ENCODE measurements around the gene LRRFIP2.
"Not testable (repeated sequence)": the region's sequence is repeated elsewhere in the genome, so short reads cannot be mapped to it uniquely, and the experiment has no call there.

LRRFIP2 gene

DNA sequence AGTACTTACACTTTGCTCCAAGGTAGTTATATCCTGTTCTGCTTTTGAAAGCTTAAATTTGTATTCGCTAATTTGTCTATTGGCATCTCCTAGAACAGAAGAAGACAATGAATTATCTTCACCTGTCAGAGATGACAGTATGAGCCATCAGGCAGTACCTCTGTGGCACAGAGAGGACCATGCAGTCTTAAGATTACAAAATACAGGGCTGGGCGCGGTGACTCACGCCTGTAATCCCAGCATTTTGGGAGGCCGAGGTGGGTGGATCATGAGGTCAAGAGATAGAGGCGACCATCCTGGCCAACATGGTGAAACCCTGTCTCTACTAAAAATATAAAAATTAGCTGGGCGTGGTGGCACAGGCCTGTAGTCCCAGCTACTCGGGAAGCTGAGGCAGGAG is 119.3 kb downstream of the LRRFIP2 start:
- not testable (repeated sequence) for DNase-seq

DNA sequence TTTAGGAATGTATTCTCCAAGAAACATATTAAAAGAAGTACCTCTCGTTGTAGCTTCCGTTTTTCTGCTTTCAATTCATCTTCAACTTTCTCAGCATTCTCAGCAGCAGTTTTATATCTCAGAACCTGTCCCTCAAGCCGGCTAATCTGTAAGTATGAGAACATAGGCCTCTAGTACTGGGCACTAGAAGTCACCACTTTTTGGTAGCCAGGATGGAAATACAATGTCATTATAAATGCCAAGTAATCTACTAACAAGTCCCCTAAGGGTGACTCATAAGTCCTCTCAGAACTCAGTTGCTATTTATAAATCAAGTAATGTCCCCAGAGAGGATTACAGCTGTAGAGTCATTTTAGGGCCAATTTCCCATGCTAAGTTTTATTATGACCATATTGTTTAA is 120.0 kb downstream of the LRRFIP2 start:
- DNase-seq, result no peak

DNA sequence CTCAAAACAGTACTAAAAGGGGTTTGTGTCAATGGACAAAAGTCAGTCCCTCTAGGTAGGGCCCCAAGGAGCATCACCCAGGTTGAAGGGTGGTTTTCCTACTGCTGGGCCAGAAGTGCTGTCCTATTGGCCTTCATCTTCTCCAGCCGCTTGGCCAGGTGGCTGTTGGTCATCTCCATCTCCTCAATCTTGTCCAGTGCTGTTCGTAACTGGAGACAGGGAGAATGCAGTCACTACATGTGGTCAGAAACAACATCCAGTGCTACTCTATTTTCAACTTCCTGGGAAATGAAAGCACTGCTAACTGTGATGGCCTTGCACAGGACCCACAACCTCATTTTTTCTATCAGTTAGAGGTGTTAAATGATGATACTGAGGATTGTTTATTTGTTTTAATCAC is 120.6 kb downstream of the LRRFIP2 start:
- DNase-seq, result no peak

DNA sequence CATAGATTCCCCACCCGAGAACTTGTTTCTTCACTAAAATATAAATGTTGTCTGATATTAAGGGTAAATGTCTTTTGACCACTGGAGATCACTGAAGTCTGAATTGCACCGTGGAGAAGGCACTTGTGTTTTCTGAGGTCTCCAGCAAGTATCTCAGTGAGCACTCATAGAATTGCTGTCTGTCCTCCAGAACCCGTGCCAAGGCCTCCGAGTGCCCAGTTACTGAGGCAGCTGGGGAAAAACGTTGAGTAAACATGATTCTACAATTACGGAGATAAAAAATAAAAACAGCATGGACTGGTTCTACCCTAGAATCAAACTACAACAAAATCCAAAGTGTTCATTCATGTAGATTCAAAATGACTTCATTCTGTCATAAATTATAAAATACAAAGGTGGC is 121.0 kb downstream of the LRRFIP2 start:
- no peak for DNase-seq

DNA sequence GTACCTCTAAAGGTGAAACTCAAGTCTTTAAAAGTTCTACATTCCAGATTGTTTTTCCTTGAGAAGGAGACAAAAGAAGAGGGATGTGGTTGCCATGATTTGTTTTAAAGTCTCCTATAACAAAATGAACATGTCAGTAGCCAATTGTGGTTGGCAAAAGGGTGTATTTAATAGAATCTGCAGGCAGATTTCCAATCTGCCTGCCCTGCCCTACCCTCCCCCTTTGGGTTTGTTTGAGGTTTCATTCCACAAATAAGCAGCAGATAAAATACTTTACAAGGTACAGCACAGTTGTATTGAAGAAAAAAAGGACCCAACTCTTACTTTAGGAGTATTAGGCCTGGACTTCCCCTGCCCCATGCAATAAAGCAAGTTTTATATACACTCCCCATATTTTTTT is 121.5 kb downstream of the LRRFIP2 start:
- no peak for DNase-seq

DNA sequence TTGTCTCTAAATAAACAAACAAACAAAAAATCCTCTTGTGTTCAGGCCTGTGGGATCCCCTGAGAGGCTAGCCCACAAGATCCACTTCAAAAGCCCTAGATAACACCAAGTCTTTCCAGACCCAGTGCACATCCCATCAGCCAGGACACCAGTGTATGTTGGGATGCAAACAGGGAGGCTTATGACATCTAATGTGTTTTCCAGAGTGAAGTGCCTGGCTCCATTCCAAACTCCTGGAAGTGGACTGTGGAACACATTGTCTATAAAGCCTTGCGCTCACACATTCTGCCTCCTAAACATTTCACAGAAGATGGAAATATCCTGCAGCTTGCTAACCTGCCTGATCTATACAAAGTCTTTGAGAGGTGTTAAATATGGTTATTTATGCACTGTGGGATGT is 124.1 kb downstream of the LRRFIP2 start:
- DNase-seq, result no peak

DNA sequence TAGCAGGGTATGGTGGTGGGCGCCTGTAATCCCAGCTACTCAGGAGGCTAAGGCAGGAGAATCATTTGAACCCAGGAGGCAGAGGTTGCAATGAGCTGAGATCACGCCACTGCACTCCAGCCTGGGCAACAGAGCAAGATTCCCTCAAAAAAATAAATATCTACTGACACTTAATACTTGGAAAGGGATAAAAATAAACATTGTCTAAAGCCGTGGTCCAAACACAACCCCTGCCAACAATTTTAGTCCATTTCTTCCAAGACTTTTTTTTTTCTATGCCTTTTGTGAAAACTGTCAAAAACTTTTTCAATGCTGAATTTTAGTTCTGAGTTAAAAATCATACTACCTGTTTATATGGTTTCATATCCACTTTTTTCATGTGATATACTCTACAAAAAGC is 131.7 kb downstream of the LRRFIP2 start:
- DNase-seq, result not testable (repeated sequence)

DNA sequence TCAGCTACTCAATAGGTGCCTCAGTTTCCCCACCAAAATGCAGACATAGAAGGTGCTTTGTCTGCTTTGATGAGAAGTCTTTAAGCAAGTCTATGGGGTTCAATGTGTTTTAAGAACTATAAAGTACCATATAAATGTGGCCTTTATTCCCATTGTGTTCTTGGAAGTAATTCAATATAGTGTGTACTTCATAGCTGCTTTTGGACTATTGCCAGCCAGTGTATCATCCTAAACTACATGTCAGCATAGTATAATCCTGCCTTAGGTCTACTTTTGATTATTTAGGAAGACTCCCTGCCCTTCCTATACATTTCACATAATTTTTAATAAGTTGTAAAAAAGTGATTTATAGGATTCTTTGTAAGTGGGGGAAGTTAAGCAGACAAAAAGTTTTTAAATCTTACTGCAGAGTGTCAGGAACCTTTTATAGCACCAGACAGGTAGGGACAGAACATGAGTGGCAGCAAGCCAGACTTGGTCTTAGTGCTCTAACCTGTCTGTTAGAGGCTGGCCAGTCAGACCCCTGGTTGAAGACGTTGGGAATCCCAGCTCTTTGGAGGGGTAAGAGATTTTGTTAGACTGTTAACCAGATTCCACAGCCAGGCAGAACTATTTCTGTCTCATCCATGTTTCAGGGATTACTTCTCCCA is 132.7 kb downstream of the LRRFIP2 start:
- no peak for DNase-seq

DNA sequence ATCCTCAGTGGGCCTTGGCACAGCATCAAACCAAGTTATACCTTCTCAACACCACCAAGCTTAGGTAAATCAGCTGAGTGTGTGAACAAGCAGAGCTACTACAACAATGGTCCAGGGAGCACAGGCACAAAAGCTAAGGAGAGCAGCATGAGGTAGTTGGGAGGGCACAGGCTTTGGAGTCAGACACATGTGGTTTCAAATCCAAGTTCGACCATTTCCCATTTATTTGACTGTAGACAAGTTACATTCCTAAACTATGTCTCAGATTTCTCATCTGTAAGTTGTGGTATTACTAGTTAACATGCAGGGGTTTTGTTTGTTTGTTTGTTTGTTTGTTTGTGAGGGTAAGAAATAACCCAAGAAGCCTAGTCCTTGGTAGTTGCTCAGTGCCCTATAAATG is 134.2 kb downstream of the LRRFIP2 start:
- DNase-seq, result no peak

DNA sequence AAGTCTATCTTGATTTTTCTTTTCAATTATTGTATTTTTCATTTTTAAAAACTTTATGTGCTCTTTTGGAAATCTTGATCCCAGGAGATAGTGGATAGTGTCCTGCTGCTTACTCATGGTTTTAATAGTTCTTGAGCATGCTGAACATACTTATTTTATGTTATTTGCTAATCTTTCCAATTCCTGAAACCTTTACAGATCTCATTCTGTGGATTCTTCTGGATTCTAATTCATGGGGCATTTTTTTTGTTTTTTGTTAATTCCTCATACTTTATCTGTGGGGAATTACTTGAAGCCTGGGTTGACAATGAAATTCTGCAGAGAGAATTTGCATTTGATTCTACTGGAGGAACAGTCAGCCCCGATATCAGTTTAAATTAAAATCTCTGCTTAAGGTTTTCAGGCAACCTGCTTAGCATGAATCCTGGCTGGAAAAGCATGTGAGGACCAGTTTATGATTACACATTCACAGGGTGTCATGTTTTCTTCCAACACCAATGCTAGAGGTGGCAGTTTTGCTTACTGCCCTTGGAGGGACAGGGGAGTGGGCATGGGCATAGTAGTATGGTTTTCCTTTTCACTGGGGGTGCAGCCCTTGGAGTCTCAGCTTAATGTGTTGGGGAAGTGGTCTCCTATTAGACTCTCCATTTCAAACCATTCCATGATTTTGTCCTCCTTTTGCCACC is 135.1 kb downstream of the LRRFIP2 start:
- DNase-seq, result no peak

DNA sequence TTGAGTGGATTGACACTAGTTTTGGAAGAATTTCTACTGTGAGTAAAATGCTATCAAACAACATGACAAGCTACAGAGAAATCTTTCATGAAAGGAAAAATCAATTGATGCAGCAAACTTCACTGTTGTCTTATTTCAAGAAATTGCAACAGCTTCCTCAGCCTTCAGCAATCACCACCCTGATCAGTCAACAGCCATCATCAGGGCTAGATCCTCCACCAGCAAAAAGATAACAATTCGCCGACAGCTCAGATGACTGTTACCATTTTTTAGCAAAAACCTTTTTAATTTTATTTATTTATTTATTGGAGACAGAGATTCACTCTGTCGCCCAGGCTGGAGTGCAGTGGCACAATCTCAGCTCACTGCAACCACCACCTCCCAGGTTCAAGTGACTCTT is 137.0 kb downstream of the LRRFIP2 start:
- no peak for DNase-seq

DNA sequence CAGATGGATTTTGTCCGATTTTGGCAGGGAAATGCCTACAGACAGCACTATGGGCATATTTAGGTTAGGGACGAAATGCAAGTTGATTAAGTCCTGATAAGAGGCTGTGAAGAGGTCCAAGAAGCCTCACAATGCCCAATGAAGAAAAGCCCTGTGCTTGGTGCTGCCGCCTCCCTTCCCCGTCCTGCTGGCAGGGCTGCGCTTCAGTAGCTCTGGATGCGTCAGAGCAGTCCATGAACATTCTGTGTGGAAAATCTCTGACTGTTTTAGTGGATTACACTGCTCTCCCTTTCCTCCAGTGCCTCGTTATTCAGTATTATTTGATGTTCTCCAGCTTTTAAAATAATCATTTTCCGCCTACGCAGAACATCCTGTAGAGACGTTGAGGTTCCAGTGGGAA is 141.4 kb downstream of the LRRFIP2 start:
- DNase-seq, result no peak

DNA sequence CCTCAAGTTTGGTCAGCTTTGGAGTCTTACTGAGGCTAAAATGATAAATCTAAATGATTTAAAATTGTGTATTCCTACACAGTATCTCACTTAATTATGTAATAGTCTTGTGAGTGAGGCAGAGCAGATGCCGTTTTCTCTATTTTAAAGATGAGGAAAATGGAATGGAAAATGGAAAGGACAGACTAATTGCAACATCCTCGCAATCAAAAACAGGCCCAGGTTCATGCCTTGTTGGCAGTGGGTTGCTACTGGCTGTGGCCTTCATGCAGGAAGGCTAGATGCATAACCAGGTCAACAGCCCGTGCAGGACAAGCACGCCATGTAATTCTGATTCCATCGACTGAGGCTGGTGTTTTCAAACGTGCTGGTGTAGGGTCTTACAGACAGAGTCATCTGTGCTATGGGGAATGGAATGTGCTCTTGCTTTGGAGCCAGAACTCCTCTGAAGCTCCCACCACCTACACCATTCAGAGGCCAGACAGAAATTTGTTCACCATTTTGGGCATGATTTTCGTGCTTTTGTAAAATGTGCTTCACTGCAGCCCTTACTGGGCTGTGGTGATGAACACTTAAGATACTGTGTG is 143.2 kb downstream of the LRRFIP2 start:
- DNase-seq, result no peak

DNA sequence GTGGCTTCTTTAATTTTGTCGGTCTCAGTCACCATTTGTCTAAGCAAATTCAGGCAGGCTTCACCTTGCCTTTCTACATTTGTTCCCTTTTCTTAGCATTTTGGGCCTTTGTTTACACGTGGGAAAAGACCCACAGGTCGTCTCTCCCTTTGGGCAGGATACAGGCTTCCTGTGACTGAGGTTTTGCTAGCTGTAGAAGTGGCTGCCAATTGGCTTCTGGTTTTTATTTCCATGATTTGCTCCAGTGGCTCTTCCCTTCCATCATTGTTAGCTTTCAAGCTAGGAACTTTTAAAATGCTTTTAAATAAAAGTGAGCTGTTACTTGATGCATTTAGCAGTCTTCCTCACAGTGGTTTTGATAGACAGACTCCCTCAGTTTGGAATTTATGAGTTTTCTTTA is 143.8 kb downstream of the LRRFIP2 start:
- DNase-seq, result no peak

DNA sequence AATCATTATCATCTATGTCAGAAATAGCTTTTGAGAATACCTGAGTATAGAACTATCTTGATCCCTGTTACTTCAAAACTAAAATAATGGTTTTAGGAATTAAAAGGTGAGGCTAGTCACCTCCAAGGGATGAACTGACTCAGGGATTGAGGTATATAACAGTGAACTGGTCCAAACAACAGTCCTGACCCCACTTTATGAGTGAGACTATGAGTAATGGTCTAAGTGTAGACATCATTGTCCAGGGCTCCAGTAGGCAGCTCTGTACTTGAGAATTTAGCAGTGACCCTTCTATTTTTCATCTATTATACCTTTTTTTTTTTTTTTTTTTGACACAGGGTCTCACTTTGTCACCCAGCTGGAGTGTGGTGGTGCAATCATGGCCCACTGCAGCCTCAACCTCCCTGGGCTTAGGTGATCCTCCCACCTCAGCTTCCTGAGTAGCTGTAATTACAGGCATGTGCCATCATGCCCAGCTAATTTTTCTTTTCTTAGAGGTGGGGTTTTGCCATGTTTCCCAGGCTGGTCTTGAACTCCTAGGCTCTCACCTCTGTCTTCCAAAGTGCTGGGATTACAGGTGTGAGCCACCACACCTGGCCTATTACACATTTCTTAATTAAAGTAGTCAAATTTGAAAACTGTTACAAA is 144.7 kb downstream of the LRRFIP2 start:
- DNase-seq, result no peak

DNA sequence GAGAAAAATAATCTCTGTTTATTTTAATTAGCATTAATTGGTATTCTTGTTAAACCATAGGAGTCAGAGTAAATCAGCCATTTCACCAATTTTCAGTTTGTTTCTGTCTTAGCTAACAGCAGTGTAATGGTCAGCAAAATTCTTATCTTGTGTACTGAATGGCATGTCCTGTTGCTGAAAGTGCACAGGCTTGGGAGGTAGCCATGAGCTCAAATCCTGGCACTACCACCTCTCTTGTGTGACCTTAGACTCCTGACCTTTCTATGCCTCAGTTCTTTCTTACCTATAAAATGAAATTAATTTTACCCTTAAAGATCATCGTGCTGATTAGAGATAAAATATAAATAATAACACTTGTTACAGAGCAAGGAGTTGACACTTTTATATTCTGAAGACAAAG is 145.3 kb downstream of the LRRFIP2 start:
- no peak for DNase-seq

DNA sequence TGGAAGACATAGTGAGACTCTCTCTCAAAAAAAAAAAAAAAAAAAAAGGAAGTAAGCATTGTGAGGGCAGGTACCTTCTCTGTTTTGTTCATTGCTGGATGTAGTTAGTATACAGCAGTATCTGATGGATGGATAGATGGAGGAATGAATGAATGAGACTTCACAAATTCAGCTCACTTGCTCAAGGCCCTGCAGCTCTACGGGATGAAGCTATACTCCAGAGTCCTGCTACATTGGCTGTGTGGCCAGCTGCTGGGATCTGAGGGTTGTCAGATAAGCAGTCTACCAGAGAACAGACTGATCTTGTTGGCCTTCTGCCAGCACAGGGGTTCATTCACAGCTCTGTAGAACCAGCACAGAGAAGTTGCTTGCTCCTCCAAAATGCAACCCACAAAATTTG is 146.1 kb downstream of the LRRFIP2 start:
- DNase-seq, result no peak

DNA sequence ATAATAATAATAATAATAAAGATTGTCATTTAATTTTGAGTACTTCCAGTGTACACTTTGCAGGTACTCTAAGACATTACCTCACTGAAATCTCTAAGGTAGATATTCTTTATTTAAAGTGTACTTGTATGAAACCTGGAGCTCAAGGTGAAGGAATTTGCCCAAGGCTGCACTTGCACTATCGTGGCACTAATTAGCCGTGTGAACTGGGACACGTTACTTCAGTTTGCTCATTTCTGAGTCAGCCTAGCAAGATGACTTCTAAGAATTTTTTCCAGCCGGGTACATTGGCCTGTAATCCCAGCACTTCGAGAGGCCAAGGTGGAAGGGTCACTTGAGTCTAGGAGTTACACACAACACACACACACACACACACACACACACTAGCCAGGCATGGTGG is 147.5 kb downstream of the LRRFIP2 start:
- DNase-seq, result no peak

DNA sequence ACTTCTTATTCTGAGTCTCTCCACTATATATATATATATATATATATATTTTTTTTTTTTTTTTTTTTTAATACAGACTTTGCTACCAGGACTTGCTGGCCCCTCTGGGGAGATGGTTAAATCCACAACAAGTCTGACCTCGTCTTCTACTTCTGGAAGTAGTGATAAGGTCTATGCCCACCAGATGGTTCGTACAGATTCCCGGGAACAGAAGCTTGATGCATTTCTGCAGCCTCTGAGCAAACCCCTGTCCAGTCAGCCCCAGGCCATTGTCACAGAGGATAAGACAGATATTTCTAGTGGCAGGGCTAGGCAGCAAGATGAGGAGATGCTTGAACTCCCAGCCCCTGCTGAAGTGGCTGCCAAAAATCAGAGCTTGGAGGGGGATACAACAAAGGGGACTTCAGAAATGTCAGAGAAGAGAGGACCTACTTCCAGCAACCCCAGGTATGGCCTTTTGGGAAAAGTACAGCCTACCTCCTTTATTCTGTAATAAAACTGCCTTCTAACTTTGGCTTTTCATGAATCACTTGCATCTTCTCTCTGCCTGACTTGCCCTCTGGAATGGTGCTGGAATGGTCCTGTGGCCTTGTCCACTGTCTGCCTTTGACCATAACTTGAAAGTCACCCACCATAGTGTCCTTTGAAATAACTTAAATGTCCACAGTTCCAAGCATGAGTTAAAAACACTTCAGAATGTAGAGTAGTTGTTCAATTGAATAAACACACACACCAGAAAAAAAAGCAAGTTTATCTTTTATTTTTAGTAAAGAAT is 148.6 kb downstream of the LRRFIP2 start:
- no peak for DNase-seq

DNA sequence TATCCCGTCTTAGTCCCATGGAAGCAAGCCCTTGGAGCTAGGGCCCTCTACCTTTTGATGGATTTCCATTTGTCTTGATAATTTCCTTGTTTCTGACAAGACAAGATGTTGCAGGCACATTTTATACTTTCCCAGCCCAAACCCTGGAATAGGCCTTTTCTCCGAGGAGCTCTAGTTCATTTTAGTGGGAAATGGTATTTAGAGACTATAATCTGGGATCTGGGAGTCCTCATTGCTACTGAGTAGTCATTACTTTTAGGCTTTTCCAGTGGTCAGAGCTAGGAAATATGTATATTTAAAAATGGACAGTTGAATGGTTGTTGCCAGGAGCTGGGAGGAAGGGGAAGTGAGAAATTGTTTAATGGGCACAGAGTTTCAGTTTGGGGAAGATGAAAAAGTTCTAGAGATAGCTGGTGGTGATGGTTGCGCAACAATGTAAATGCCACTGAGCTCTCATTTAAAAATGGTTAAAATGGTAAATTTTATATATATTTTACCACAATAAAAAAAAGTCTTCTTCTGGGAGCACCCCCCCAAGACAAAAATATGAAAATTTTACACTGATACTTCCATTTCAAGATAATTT is 149.5 kb downstream of the LRRFIP2 start:
- no peak for DNase-seq

DNA sequence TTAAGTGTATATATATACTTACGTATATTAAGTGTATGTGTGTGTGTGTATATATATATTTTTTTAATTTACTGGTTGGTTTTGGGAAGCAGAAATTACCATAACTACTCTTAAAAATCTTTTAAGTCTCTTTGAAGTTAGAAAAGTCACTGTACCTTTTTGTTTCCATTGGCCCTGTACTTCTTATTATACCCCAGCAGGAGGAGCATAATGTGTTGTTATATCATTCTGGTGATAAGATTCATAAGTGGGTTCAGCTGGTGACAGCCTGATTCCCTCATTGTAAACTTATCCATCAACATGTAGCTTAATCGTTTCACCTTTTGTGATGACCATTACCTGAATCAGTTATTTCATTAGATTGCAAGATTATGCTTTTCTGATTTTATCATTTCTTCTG is 150.3 kb downstream of the LRRFIP2 start:
- DNase-seq, result no peak

DNA sequence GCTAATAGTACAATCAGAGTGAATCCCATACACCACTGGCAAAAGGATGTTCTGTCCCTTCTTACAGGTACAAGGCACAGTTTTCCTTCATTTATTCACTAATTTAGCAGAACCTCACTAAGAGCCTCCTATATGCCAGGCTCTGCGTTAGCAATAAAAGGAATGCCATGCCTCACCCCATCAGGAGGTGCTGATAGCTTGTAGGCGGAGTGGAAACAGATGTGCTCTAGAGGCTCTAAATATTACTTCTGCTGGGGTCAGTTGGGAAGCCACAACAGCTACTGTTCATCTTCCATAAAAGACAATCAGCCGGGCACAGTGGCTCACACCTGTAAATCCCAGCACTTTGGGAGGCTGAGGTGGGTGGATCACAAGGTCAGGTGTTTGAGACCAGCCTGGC is 156.7 kb downstream of the LRRFIP2 start:
- DNase-seq, result no peak

DNA sequence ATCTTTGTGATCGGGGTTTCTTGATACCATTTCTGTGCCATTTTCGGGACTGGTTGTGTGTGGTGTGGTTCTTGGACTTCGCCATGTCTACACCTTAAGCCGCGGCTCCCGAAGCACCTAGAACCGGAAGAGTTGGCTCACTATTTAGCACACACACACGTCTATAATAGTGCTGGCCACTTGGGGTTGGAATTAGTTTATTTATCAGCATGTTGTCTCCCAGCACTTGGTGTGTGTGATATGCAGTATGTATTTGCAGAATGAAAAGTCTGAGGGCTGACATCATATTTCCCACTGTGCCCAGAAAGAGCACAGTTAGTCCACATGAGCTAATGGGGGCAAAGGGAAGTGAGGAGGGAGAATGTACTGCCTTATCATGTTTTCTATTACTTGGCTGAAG is 157.5 kb downstream of the LRRFIP2 start:
- no peak for DNase-seq
